Fibroblast of skin of abdomen (primary cell): Measurements from ENCODE around the gene TXNDC17.
"Not testable (repeated sequence)": the region's sequence is repeated elsewhere in the genome, so short reads cannot be mapped to it uniquely, and the experiment has no call there.

Experiments
- DNase-seq: peaks from one replicate; pipeline ENCODE4 v3.0.0-alpha.2; 2013

Gene TXNDC17

DNA sequence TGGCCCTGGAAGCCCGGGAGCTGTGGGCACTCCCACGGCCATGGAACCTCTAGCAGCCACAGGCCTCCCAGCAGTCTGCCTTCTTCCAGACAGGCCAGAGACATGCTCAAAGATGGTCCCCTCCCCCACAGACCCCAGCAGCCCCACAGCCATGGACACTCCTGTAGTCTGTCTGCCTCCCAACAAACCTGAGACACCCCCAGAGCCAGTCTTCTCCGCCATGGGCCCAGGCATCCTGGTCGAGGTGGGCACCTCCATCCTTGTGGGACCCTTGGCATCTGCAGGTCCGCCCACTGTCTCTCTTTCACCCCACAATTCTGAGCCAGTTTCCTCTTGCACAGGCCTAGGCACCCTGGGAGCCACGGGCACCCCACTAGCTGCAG, 3.4 kb upstream of the TXNDC17 start:
- DNase-seq = no peak

DNA sequence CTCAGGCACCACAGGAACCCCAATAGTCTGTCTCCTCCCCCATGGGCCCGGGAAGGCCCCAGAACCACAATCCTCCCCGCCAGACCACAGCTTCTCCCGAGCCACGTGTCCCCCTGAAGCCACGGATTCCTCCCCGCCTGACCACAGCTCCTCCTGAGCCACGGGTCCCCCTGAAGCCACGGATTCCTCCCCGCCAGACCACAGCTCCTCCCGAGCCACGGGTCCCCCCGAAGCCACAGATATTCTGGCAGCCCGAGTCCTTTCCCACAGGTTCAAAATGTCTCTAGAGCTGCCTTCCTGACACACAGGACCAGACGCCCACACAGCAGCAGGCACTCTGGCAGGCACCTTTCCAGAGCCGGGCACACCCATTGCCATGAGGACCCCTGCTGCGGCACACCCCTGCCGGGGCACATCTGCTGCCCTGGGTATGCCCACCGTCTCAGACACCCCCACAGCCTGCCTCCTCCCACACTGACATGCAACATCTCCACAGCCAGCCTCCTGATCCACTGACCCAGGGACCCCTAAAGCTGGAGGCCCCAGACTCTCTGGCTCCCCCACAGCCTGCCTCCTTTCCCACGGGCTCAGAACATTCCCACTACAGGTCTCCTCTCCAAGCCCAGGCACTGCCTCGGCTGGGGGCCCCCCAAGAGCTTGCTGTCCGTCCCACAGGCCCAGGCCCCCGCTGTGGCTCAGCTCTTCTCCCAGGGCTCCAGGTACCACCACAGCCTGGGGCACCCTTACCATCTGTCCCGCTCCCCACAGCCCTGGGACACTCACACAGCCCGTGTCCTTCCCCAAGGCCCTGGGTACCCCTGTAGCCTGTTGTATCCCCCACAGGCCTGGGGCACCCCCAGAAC, 2.6 kb upstream of the TXNDC17 start:
- DNase-seq = no peak

DNA sequence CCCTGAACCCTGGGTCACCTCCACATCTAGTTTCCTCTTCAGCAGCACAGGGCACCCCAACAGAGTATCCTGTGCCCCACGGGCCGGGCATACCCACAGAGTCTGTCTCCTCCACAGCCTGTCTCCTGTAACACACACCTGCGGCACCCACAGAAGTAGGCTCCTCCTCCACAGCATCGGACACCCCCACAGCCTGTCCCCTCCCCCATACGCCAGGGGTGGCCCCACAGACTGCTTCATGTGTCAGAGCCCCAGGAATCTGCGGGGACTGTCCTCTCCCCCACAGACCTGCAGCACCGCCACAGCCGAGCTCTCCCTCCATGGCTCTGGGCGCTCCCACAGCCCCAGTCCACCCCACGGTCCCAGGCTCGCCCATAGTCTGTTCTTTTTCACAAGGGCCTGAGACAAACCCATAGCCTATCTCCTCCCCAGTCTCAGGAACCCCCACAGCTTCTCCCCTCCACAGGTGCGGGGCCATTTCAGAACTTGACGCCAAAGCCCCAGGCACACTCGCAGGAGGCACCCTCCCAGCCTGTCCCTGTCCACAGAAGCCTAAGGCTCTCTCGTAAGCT, 1.8 kb upstream of the TXNDC17 start:
- no peak for DNase-seq

- peak; percentile 47 for DNase-seq
Observed at GRCh38 chr17:6639586-6640535, 999 bp upstream of the TXNDC17 start.

DNA sequence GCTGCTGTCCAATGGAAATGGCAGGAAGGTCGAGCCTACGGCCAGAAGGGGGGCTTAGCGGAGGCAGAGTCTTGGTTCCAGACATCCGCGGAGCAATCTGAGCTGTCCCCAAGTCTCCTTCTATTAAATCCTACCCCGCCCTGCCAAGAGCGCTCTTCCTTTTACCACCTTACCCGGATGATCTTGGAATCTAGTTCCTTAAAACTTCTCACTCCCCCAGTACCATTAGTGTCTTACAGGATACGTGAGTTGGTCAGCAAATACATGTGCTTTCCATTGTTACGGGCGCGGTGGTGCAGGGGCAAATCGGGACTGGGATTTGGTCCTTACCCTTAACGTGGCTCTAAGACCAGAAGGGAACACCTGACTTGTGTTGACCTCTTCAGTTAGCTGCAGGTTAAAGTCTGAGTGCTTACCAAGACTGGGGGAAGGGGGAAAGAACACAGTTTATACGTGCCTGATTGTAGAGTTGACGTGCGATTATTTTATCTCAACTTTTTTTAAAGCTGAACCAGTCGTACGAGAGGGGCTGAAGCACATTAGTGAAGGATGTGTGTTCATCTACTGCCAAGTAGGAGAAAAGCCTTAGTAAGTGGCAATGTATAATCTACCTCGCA, 495 bp downstream of the TXNDC17 start:
- no peak for DNase-seq

DNA sequence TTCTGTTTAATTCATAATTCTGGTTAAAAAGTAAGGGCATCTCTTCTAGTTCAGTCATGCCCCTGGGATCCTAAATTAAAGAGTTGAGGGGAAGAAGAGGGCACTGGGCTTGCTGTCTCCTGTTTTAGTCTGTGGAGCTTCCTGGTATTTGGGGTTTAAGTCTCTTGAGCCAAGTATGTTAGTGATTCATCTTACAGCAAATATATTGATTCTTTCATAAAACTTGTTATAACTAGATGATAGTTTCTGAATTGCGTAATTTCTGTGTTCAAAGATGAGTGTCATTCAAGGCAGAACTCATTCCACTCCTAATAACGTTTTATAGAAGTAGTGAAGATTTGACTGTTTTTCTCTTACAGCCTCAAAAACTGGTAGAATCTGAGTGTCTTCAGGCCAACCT, 1.7 kb downstream of the TXNDC17 start:
- peak; percentile 26 for DNase-seq

DNA sequence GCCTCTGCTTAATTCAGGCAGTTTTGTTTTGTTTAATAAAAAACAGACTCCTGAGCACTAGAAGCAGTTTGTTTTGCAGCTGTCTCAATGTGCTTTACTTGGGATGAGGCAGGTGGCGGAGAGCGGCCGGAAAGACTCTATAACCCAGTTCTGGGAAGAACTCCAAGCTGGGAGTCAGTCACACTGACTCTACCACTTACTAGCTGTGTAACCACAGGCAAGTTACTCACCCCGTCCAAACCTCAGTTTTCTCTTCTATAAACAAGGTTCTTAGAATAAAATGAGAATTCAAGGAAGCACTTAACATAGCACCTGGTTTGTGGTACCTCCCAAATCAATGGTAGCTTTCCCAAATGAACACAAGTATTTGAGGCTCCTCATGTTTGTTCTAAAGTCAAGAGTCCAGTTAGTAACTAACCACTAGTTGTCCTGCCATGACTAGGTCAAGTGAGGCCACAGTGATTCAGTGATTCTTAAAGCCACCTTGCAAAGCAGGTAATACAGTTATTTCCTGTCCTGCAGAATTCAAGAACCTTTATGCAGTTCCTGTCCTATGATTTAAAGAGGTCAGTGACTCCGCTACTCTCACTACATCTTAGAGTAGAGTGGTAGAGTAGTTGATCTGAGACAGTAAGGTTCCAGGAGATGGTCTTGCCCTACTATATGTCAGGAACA, 2.7 kb downstream of the TXNDC17 start:
- DNase-seq = peak; percentile 84

DNA sequence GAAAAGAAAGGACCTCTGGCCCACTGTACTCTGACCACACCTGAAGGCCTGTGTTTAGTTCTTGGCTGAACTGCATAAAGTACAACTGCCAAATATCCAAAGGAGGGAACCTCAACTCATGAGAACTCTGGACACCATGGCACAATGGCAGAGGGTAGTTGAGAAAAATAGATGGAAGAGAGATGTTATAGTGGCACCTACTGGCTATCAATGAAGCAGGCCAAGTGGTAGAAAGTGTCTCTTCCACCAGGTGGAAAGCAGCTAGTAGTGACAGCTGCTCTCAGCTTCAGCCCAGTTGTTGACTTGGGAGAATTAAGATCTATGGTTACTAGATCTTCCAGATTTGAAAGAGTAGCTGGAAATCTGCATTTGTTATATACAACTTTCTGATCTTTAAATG, 7.3 kb downstream of the TXNDC17 start:
- DNase-seq = no peak

DNA sequence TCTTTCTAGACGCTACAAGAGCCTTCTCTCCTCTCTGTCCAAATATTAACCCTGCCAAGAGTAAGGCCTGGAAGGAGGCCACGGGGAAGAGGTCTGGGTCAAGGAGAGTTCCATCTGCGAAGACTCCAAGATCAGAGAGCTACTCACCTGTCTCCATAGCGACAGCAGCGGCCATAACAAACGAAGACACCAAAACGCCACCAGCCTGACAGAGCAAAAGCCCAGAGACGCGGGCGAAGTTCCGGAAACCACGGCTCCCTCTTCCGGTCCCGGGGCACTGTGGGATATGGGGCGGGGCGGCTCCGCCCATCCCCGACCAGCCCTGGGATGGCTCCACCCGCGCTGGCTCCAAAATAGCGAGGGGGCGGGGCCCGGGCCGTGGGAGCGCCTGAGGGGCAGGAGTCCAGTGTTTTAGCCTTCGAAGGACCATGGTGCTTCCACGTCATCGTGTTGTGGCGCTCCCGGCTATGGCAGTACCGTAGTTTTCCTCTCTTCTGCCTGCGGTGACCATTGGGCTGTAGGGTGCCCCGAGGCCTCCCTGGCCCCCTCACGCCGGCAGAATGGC, 10.6 kb downstream of the TXNDC17 start, which contains the start of the genes C17orf100 and MED31:
C17orf100 (plus strand) TSS at position 409 of the 565 bp plus-strand sequence; CDS start at position 561, 152 bp downstream.
MED31 (minus strand) TSS at position 252 of the 565 bp plus-strand sequence; CDS start at position 175, 77 bp downstream.
- peak; percentile 90 for DNase-seq

- DNase-seq = peak; percentile 48
Observed at GRCh38 chr17:6651919-6652452, 11.1 kb downstream of the TXNDC17 start.

DNA sequence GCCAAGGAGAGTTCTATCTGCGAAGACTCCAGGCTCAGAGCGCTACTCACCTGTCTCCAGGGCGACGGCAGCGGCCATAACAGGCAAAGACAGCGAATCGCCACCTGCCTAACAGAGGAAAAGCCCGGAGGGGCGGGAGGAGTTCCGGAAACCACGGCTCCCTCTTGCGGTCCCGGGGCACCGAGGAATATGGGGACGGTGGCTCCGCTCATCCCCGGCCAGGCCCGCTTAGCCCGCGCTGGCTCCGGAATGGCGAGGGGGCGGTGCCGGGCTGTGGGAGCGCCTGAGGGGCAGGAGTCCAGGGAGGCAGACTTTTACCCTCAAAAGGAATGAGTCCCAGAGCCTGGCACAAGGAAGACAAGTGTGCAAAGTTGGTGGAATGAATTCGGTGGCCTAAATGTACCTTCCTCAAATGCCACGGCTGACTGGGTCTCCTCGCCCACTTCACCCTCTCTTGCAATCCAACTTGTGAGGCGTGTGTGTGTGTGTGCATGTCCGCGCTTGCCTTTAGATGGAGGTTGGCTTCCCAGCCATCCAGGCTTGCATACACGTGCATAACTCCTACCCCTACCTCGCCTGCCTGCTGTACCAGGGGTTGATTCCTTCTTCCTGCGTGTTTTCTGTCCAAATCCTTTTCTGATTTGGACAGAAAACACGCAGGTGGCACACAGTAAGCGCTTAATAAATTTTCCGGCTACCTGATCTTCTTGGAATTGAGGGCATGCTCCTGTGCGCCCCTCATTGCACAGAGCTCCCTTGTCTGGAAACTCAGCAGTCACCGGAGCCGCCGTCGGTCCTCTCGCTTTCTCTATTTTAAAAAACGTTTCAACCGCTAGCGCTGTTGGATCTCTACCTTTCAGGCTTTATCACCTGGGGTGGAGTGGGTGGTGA, 14.2 kb downstream of the TXNDC17 start:
- DNase-seq = no peak

- not testable (repeated sequence) for DNase-seq
Observed at GRCh38 chr17:6655732-6656361, 15.0 kb downstream of the TXNDC17 start.

DNA sequence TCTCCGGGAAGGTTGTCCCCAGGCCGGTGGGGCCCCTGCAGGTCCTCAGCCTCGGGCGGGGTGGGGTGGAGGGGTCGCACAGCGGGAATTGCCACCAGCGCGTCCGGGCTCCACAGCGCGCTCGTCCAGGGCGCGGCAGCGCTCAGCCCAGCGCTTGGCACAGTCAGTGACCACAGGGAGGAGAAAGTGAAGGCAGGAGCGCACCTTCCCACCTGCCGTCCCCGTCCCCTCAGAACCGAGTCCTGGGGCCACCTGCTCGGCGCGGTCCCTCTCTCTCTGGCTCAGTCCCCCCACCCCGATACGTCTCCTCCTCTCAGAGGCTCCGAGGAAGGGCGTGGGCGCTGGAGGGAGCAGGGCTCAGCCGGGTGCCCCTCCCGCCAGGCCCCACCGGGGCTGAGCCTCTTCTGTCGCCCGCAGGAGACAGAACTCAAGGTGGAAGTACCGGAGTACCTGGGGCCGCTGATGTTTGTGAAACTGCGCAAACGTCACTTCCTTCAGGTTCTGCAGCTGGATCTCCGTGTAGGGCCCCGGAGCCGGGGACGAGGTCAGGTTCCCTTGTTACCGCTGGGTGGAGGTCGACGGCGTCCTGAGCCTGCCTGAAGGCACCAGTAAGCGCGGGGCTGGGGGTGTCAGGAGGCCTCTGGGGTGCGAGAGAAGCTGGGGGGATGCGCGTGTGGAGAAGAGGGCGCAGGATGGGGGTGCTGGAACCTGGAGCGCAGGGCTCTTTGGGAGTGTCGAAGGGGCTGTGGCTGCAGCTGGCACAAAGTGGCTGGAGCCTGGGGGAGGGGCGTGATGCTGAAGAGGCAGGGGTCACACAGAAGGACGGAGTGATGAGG, 16.2 kb downstream of the TXNDC17 start:
- not testable (repeated sequence) for DNase-seq

GRCh38 chr17:6657633-6658287, 16.9 kb downstream of the TXNDC17 start:
- no peak for DNase-seq

DNA sequence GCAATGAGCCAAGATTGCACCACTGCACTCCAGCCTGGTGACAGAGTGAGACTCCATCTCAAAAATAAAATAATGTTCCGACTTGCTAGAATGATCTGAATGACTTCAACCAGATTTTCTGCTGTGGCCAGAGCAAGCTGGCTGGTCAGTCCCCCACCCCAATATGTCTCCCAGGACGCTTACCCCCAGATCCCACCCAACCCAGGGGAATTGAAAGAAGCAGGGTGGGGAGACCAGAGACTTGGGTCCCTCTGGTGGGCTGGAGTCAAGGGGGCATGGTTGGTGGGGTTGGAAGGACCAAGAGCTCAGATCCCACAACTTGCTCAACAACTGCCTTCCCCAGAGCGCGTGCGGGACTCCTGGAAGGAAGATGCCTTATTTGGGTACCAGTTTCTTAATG, 17.6 kb downstream of the TXNDC17 start:
- not testable (repeated sequence) for DNase-seq

GRCh38 chr17:6660101-6660500, 19.2 kb downstream of the TXNDC17 start:
- DNase-seq = no peak

- DNase-seq = no peak
Observed at GRCh38 chr17:6660805-6661463, 20.1 kb downstream of the TXNDC17 start.
